PC-9 (cell line): ENCODE results near the gene ASCL2. TPM values are rescaled to one million over a fixed set of nuclear protein-coding genes. Genes with fewer than 3 reads are reported as not detected.

Source experiments
- BruUV-seq: library from RNA; stranded (reverse); fragments of 400-500 nt; replicated peaks from 2 replicates; lab custom pipeline; 2021; lab: Mats Ljungman, UMichigan
- CTCF ChIA-PET: fragments of 300-600 bp; sonication (Branson Sonifier 250); formaldehyde crosslinking; loops from one replicate; lab custom pipeline; 2022; ENCODE audit warnings: antibody characterized with exemption; lab: Charles Lee
- POLR2A ChIA-PET: fragments of 300-600 bp; sonication (Branson Sonifier 250); formaldehyde crosslinking; loops from one replicate; lab custom pipeline; 2022; ENCODE audit warnings: antibody characterized with exemption; ENCODE audit not compliant: unreplicated experiment; lab: Charles Lee
- DNase-seq, 2 experiments: peaks; one replicate each; pipeline versions ENCODE4 v3.0.0 to v3.0.0-alpha.2; 2015 to 2022; ENCODE audit warnings: mixed read lengths in 1 of 2
- H2AFZ ChIP-seq: fragments of 200-600 bp; sonication (generic); 2 replicates; pipeline ENCODE4 v1.8.1; 2017; ENCODE audit warnings: antibody characterized with exemption
- H3F3A ChIP-seq: fragments of 200-600 bp; sonication (generic); 2 replicates; pipeline ENCODE4 v1.8.1; 2017; ENCODE audit warnings: antibody characterized with exemption, mild to moderate bottlenecking, low read depth; ENCODE audit not compliant: insufficient read depth
- H3K27ac ChIP-seq: fragments of 200-600 bp; sonication (generic); 2 replicates; pipeline ENCODE4 v1.6.1; 2016; ENCODE audit warnings: mixed run types
- H3K27me3 ChIP-seq: fragments of 200-600 bp; sonication (generic); 2 replicates; pipeline ENCODE4 v1.6.1; 2016; ENCODE audit warnings: low read depth, mixed run types; ENCODE audit not compliant: insufficient read depth
- H3K36me3 ChIP-seq: fragments of 200-600 bp; sonication (generic); 2 replicates; pipeline ENCODE4 v1.6.1; 2016; ENCODE audit warnings: low read depth, mixed run types
- H3K4me1 ChIP-seq: fragments of 200-600 bp; sonication (generic); replicated peaks from 2 replicates; pipeline ENCODE4 v1.6.1; 2016; ENCODE audit warnings: mixed run types; ENCODE audit not compliant: insufficient read depth
- H3K4me2 ChIP-seq: fragments of 200-600 bp; sonication (generic); 2 replicates; pipeline ENCODE4 v1.6.1; 2017; ENCODE audit warnings: mixed run types
- H3K4me3 ChIP-seq: fragments of 200-600 bp; sonication (generic); 2 replicates; pipeline ENCODE4 v1.6.1; 2016; ENCODE audit warnings: mixed run types
- H3K79me2 ChIP-seq: fragments of 200-600 bp; sonication (generic); 2 replicates; pipeline ENCODE4 v1.6.1; 2017; ENCODE audit warnings: low read depth, mixed run types
- H3K9me2 ChIP-seq: fragments of 200-600 bp; sonication (generic); 2 replicates; pipeline ENCODE4 v1.8.1; 2017; ENCODE audit warnings: mild to moderate bottlenecking; ENCODE audit not compliant: insufficient read depth
- H3K9me3 ChIP-seq: fragments of 200-600 bp; sonication (generic); 2 replicates; pipeline ENCODE4 v1.8.1; 2016; ENCODE audit warnings: low read depth; ENCODE audit not compliant: insufficient read depth
- H4K20me1 ChIP-seq: fragments of 200-600 bp; sonication (generic); 2 replicates; pipeline ENCODE4 v1.8.1; 2017; ENCODE audit not compliant: insufficient read depth
- EZH2 ChIP-seq: fragments of 200-600 bp; sonication (generic); IDR thresholded peaks from 2 replicates; pipeline ENCODE4 v1.8.0; 2017; ENCODE audit warnings: antibody characterized with exemption, low read depth
- intact Hi-C: fragments of 100-400 bp; cut with micrococcal nuclease; formaldehyde crosslinking; loops from one replicate; pipeline ENCODE4 v1.10.0; 2022; ENCODE audit not compliant: unreplicated experiment
- total RNA-seq: library from RNA; stranded (reverse); gene quantifications from 2 replicates; pipeline ENCODE4 v1.2.3, GENCODE V29; 2021
- TF ChIP-seq, protein P1 (sequence below): fragments of 200-600 bp; sonication (generic); conservative IDR thresholded peaks from 2 replicates; pipeline ENCODE4 v1.6.1; 2017; ENCODE audit warnings: mixed run types, antibody characterized with exemption, mild to moderate bottlenecking, moderate library complexity

ASCL2 gene
- total RNA-seq, 1 experiment from 2014 or later: not detected

- Histone ChIP-seq H4K20me1 (no peaks in the 10 kb centered on the region), H3K4me1 (peaks cover 8% of the 10 kb centered on the region), H3K4me3 (no peak overlapping the region), H3K27ac (no peak overlapping the region), H3K36me3 (no peaks in the 10 kb centered on the region), H3K27me3 (0 out of 2 replicates have a peak, but pooled peaks cover 5% of the 10 kb centered on the region), H3K79me2 (no peaks in the 10 kb centered on the region), H3K4me2 (no peak overlapping the region), H3K9me3 (no peaks in the 10 kb centered on the region), H2AFZ (no peak overlapping the region), H3K9me2 (no peaks in the 10 kb centered on the region), H3F3A (no peaks in the 10 kb centered on the region)
- TF ChIP-seq, protein P1, sequence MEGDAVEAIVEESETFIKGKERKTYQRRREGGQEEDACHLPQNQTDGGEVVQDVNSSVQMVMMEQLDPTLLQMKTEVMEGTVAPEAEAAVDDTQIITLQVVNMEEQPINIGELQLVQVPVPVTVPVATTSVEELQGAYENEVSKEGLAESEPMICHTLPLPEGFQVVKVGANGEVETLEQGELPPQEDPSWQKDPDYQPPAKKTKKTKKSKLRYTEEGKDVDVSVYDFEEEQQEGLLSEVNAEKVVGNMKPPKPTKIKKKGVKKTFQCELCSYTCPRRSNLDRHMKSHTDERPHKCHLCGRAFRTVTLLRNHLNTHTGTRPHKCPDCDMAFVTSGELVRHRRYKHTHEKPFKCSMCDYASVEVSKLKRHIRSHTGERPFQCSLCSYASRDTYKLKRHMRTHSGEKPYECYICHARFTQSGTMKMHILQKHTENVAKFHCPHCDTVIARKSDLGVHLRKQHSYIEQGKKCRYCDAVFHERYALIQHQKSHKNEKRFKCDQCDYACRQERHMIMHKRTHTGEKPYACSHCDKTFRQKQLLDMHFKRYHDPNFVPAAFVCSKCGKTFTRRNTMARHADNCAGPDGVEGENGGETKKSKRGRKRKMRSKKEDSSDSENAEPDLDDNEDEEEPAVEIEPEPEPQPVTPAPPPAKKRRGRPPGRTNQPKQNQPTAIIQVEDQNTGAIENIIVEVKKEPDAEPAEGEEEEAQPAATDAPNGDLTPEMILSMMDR: no peak
- TF ChIP-seq EZH2: no peak
- ChIA-PET POLR2A (no interaction called here), CTCF (no interaction called here)
- no peak for DNase-seq
- no TSS peak for BruUV-seq
- intact Hi-C loops: no loop called here
These were observed 43.7 kb upstream of the ASCL2 start for GRCh38 chr11:2314136-2314524.

DNA sequence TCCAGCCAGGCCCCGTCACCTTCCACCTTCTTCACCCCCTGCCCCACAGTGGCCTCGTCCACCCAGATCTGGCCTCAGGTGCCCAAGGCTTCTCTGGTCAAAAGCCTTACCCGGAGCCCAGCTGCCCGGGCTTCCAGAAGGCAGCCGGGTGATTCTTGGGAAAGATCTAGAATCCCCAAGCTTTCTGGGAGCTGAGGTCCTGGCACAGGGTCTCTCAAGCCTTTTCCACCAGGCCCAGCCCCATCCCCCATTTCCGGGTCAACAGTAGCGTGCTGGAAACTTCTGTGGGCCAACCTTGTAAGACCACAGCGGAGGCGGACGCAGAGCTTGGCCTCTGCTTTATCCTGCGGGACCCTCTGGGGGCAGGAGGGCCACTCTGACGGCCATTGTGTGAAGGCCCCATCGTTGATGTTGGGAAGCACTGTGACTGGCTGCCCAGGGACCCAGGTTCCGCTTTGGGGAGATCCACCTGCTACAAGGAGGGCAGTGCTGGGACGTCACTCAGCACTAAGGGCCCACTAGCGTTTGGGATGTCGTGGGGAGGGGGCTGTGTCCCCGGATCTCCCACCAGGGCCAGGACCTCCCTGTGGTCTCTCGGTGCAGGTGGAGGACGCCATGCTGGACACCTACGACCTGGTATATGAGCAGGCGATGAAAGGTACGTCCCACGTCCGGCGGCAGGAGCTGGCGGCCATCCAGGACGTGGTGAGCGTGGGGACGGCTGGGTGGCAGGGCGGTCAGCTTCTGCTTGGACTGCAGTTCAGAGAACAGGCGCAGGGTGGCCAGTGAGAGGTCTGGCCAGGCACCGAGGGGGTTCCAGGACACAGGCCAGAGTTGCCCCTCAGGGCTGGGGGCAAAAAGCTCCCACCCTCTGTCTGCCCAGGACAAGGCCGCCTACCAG lies 42.9 kb upstream of the ASCL2 start:
- Histone ChIP-seq H3K27ac (no peak overlapping the region), H3K9me2 (no peaks in the 10 kb centered on the region), H3K4me2 (no peak overlapping the region), H4K20me1 (no peaks in the 10 kb centered on the region), H3K9me3 (no peaks in the 10 kb centered on the region), H2AFZ (no peak overlapping the region), H3K4me3 (no peak overlapping the region), H3K27me3 (0 out of 2 replicates have a peak, but pooled peaks cover 4% of the 10 kb centered on the region), H3K36me3 (no peaks in the 10 kb centered on the region), H3K4me1 (peaks cover 8% of the 10 kb centered on the region), H3F3A (no peaks in the 10 kb centered on the region), H3K79me2 (no peaks in the 10 kb centered on the region)
- no peak for DNase-seq
- no TSS peak for BruUV-seq
- CTCF ChIA-PET: no interaction called here
- POLR2A ChIA-PET: no interaction called here
- TF ChIP-seq, protein P1: no peak
- no peak for TF ChIP-seq EZH2
- intact Hi-C loops: no loop called here

DNA sequence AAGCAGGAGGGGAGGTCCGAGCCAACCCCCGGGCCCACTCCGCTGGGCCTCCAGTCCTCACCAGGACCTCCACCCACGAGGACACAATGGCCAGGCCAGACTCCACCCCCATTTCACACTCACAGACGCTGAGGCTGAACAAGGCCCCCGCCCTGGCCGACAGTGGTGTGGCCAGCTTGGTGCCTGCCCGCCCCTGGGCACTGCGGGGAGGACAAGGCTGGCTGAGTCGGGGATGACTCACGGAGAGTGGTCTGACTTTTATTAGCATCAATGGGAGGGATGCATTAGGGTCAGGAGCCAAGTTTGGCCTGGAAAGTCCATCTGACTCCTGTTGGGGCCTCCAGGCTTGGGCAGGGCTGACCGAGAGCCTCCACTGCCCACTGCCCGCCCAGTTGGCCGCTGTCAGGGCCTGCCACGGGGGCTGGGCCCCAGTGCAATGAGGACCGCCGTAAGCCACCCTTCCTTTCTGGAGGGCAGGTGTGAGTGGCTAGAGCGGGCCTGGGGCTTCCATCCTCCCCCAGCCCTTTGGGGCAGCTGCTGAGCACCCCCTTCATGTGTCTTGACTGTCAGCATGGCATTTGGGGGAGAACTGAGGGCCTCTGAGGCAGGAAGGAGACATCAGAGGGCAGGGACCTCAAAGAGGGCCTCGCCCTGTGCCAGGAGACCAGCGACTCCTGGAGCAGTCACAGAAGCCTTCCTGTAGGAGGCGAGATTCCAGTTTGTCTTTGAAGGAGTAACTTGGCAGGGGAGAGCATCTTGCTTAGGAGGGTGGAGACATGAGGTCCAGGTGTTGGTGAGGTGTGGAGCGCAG lies 42.0 kb upstream of the ASCL2 start:
- Histone ChIP-seq H3K27me3 (no peaks in the 10 kb centered on the region), H3K9me2 (no peaks in the 10 kb centered on the region), H3K9me3 (no peaks in the 10 kb centered on the region), H3K4me3 (no peak overlapping the region), H2AFZ (no peak overlapping the region), H4K20me1 (no peaks in the 10 kb centered on the region), H3K4me1 (peaks cover 8% of the 10 kb centered on the region), H3K79me2 (no peaks in the 10 kb centered on the region), H3K4me2 (peak overlapping the region; percentile 7; the same call in 1 of the 2 replicates), H3K27ac (0 out of 2 replicates have a peak overlapping the region, but pooled peaks have one; percentile 9), H3K36me3 (no peaks in the 10 kb centered on the region), H3F3A (no peaks in the 10 kb centered on the region)
- DNase-seq: peak in 1 of 2 experiments; percentile 37
- ChIA-PET CTCF (interaction anchor here (0.5 kb wide), 1 partner anchor 78 kb away, joined by 9 read pairs; no protein-coding TSS in a partner anchor), POLR2A (no interaction called here)
- BruUV-seq: no TSS peak
- TF ChIP-seq, protein P1: no peak; the same call in 1 of the 2 replicates
- TF ChIP-seq EZH2: no peak
- intact Hi-C loops: no loop called here
